GM23338 (cell line): ENCODE results near the gene NSUN3. TPM values are rescaled to one million over a fixed set of nuclear protein-coding genes. Genes with fewer than 3 reads are reported as not detected.

Experiments
- ATAC-seq: fragments of 200-7000 bp; cut with Tn5 transposase; 3 replicates; pipeline ENCODE4 v1.9.1; 2020
- DNase-seq: peaks from one replicate; pipeline ENCODE4 v3.0.0-alpha.2; 2015; ENCODE audit warnings: low spot score
- H2AFZ ChIP-seq: fragments of 200-600 bp; sonication (generic); 2 replicates; pipeline ENCODE4 v1.8.0; 2016; ENCODE audit warnings: antibody characterized with exemption, mild to moderate bottlenecking, moderate library complexity
- H3F3A ChIP-seq: fragments of 200-600 bp; sonication (generic); replicated peaks from 2 replicates; pipeline ENCODE4 v1.8.0; 2017; ENCODE audit warnings: antibody characterized with exemption, mixed run types, low read depth
- H3K27ac ChIP-seq: fragments of 200-600 bp; sonication (generic); 2 replicates; pipeline ENCODE4 v1.6.1; 2016; ENCODE audit warnings: low read depth
- H3K27me3 ChIP-seq: fragments of 200-600 bp; sonication (generic); 2 replicates; pipeline ENCODE4 v1.8.0; 2016; ENCODE audit warnings: mild to moderate bottlenecking, mixed run types, moderate library complexity; ENCODE audit not compliant: insufficient read depth
- H3K36me3 ChIP-seq: fragments of 200-600 bp; sonication (generic); 2 replicates; pipeline ENCODE4 v1.8.0; 2016; ENCODE audit warnings: mild to moderate bottlenecking; ENCODE audit not compliant: insufficient read depth
- H3K4me1 ChIP-seq: fragments of 200-600 bp; sonication (generic); 2 replicates; pipeline ENCODE4 v1.8.0; 2016; ENCODE audit warnings: mild to moderate bottlenecking, moderate library complexity; ENCODE audit not compliant: insufficient read depth
- H3K4me2 ChIP-seq: fragments of 200-600 bp; sonication (generic); 2 replicates; pipeline ENCODE4 v1.7.1; 2017; ENCODE audit warnings: mixed run types
- H3K4me3 ChIP-seq: fragments of 200-600 bp; sonication (generic); 2 replicates; pipeline ENCODE4 v1.6.1; 2016; ENCODE audit warnings: mixed run types
- H3K79me2 ChIP-seq: fragments of 200-600 bp; sonication (generic); replicated peaks from 2 replicates; pipeline ENCODE4 v1.8.0; 2017; ENCODE audit warnings: mild to moderate bottlenecking; ENCODE audit not compliant: insufficient read depth
- H3K9me2 ChIP-seq: fragments of 200-600 bp; sonication (generic); 2 replicates; pipeline ENCODE4 v1.8.0; 2017; ENCODE audit not compliant: insufficient read depth
- H4K20me1 ChIP-seq: fragments of 200-600 bp; sonication (generic); replicated peaks from 2 replicates; pipeline ENCODE4 v1.8.0; 2017; ENCODE audit warnings: mild to moderate bottlenecking; ENCODE audit not compliant: insufficient read depth
- H3K27ac Mint-ChIP-seq: 2 replicates; pipeline ENCODE4 v1.8.0; 2020; ENCODE audit warnings: inconsistent platforms, mild to moderate bottlenecking, moderate library complexity, mixed read lengths
- H3K27me3 Mint-ChIP-seq: 3 replicates; pipeline ENCODE4 v1.8.0; 2022; ENCODE audit warnings: low read depth, mild to moderate bottlenecking, moderate library complexity, mixed read lengths, inconsistent platforms; ENCODE audit not compliant: insufficient read depth, poor library complexity
- H3K36me3 Mint-ChIP-seq: 3 replicates; pipeline ENCODE4 v1.8.0; 2021; ENCODE audit warnings: low read depth, mild to moderate bottlenecking, inconsistent platforms, moderate library complexity, mixed read lengths
- H3K4me1 Mint-ChIP-seq: 3 replicates; pipeline ENCODE4 v1.8.0; 2020; ENCODE audit warnings: mild to moderate bottlenecking, inconsistent platforms, mixed read lengths
- H3K4me3 Mint-ChIP-seq: 3 replicates; pipeline ENCODE4 v1.8.0; 2021; ENCODE audit warnings: moderate library complexity, mild to moderate bottlenecking, inconsistent platforms, mixed read lengths
- H3K9me3 Mint-ChIP-seq: 3 replicates; pipeline ENCODE4 v1.8.0; 2020; ENCODE audit warnings: moderate library complexity, mild to moderate bottlenecking, inconsistent platforms, mixed read lengths
- CTCF ChIP-seq, 2 experiments: fragments of 200-600 bp in 1 of 2; sonication (generic) in 1 of 2; conservative IDR thresholded peaks; 2 replicates each; pipeline versions ENCODE4 v1.5.1 to v1.6.1; 2016 to 2017; ENCODE audit warnings: antibody characterized with exemption in 2 of 2, low read depth in 2 of 2, mild to moderate bottlenecking in 2 of 2, moderate library complexity in 1 of 2
- JUNB ChIP-seq: IDR thresholded peaks from one replicate; pipeline ENCODE4 v1.6.1; 2016; ENCODE audit warnings: antibody characterized with exemption; ENCODE audit not compliant: unreplicated experiment
- POLR2AphosphoS5 ChIP-seq: IDR thresholded peaks from 2 replicates; pipeline ENCODE4 v1.6.1; 2016; ENCODE audit warnings: antibody characterized with exemption, low read depth
- STAT1 ChIP-seq: IDR thresholded peaks from one replicate; pipeline ENCODE4 v1.6.1; 2016; ENCODE audit warnings: antibody characterized with exemption; ENCODE audit not compliant: unreplicated experiment
- ZNF331 ChIP-seq: fragments of 250-450 bp; sonication (Bioruptor Pico); IDR thresholded peaks from 2 replicates; pipeline ENCODE4 v1.5.0; 2020; ENCODE audit warnings: low read depth, mild to moderate bottlenecking, moderate library complexity
- ZNF462 ChIP-seq: fragments of 250-450 bp; sonication (Bioruptor Pico); IDR thresholded peaks from 2 replicates; pipeline ENCODE4 v1.5.0; 2020; ENCODE audit warnings: mild to moderate bottlenecking, moderate library complexity
- polyA plus RNA-seq: library from polyadenylated mRNA; unstranded; fragments of >200 nt; fragmentation: Nextera tagmentation; extraction: Ambion mirVana; gene quantifications from 2 replicates; pipeline ENCODE4 v1.2.1, GENCODE V29; 2016
- total RNA-seq: library from RNA; depleted of rRNA; stranded (reverse); fragments of >200 nt; shearing (Covaris generic); gene quantifications from 2 replicates; pipeline ENCODE4 v1.2.3, GENCODE V29; 2014
- TF ChIP-seq, protein P1 (sequence below): IDR thresholded peaks from 2 replicates; pipeline ENCODE4 v1.6.1; 2016; ENCODE audit warnings: antibody characterized with exemption
- TF ChIP-seq, protein P2 (sequence below): IDR thresholded peaks from one replicate; pipeline ENCODE4 v1.6.1; 2018; ENCODE audit warnings: antibody characterized with exemption; ENCODE audit not compliant: unreplicated experiment

NSUN3 gene
- total and polyA plus RNA-seq, 2 experiments from 2014 or later = 5.4 to 10.6 TPM

DNA sequence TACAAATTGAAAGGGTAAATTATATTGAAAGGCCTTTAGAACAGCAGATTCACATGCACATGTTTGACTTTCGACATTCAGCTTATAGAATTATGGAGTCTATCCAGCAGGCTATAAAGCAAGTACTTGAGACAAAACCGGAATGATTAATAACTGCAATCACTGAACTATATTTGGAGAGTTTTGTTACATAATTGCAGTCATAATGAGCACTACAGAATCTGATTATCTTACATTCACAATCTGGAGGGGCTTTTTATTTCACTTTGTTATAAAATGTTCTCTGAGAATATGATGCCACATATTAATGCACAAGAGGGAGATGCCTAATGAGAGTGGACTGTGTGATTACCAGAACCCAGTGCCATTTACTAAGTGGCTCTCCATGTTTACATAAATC, 64.3 kb downstream of the NSUN3 start:
- Histone ChIP-seq H3K27ac (no peak overlapping the region), H3K27me3 (no peaks in the 10 kb centered on the region), H4K20me1 (no peaks in the 10 kb centered on the region), H3K79me2 (no peaks in the 10 kb centered on the region), H2AFZ (no peak overlapping the region), H3K36me3 (no peaks in the 10 kb centered on the region), H3F3A (no peaks in the 10 kb centered on the region), H3K4me2 (no peak overlapping the region), H3K9me2 (no peaks in the 10 kb centered on the region; the same call in 1 of the 2 replicates), H3K4me1 (no peaks in the 10 kb centered on the region), H3K4me3 (no peak overlapping the region)
- Mint-ChIP-seq H3K27me3 (no peaks in the 10 kb centered on the region), H3K27ac (no peak overlapping the region), H3K36me3 (no peaks in the 10 kb centered on the region), H3K4me1 (peaks cover 20% of the 10 kb centered on the region), H3K4me3 (no peak overlapping the region), H3K9me3 (no peaks in the 10 kb centered on the region)
- DNase-seq (no peak), ATAC-seq (no peak)
- TF ChIP-seq, protein P1, sequence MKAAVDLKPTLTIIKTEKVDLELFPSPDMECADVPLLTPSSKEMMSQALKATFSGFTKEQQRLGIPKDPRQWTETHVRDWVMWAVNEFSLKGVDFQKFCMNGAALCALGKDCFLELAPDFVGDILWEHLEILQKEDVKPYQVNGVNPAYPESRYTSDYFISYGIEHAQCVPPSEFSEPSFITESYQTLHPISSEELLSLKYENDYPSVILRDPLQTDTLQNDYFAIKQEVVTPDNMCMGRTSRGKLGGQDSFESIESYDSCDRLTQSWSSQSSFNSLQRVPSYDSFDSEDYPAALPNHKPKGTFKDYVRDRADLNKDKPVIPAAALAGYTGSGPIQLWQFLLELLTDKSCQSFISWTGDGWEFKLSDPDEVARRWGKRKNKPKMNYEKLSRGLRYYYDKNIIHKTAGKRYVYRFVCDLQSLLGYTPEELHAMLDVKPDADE = no peak
- TF ChIP-seq STAT1 = no peak
- no peak for TF ChIP-seq ZNF331 (CRISPR knock-in tag)
- TF ChIP-seq CTCF (conservative IDR thresholded peaks at IDR 0.05; ENCODE audit: low read depth in 2 of 2) = no peak
- TF ChIP-seq POLR2AphosphoS5 = no peak

DNA sequence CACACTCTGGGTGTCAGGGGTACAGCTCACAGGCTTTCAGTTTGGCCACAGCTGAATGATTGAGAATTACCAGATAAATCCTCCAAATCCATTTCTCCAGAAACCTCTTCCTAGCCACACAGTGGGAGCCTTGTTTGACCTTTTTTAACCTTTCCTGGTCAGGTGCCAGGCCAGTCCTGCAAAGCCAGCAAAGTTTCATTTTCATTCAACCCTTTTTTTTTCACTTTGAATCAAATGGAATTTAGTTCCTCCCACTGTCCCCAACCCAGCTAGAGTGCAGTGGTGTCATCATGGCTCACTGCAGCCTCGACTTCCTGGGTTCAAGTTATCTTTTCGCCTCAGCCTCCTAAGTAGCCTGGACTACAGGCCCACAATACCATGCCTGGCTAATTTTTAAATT, 67.8 kb downstream of the NSUN3 start:
- H4K20me1 ChIP-seq = no peaks in the 10 kb centered on the region
- H3K27ac Mint-ChIP-seq = no peak overlapping the region
- TF ChIP-seq JUNB (no peak), ZNF462 (CRISPR knock-in tag) (no peak)
- TF ChIP-seq, protein P2, sequence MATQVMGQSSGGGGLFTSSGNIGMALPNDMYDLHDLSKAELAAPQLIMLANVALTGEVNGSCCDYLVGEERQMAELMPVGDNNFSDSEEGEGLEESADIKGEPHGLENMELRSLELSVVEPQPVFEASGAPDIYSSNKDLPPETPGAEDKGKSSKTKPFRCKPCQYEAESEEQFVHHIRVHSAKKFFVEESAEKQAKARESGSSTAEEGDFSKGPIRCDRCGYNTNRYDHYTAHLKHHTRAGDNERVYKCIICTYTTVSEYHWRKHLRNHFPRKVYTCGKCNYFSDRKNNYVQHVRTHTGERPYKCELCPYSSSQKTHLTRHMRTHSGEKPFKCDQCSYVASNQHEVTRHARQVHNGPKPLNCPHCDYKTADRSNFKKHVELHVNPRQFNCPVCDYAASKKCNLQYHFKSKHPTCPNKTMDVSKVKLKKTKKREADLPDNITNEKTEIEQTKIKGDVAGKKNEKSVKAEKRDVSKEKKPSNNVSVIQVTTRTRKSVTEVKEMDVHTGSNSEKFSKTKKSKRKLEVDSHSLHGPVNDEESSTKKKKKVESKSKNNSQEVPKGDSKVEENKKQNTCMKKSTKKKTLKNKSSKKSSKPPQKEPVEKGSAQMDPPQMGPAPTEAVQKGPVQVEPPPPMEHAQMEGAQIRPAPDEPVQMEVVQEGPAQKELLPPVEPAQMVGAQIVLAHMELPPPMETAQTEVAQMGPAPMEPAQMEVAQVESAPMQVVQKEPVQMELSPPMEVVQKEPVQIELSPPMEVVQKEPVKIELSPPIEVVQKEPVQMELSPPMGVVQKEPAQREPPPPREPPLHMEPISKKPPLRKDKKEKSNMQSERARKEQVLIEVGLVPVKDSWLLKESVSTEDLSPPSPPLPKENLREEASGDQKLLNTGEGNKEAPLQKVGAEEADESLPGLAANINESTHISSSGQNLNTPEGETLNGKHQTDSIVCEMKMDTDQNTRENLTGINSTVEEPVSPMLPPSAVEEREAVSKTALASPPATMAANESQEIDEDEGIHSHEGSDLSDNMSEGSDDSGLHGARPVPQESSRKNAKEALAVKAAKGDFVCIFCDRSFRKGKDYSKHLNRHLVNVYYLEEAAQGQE = no peak

More for the DNA sequence above, 67.8 kb downstream of the NSUN3 start:
- Histone ChIP-seq H3F3A (no peaks in the 10 kb centered on the region), H3K79me2 (no peaks in the 10 kb centered on the region), H3K9me2 (no peaks in the 10 kb centered on the region), H3K27me3 (no peaks in the 10 kb centered on the region), H3K36me3 (no peaks in the 10 kb centered on the region), H3K27ac (no peak overlapping the region), H2AFZ (no peak overlapping the region), H3K4me1 (peaks cover 7% of the 10 kb centered on the region), H3K4me2 (no peak overlapping the region), H3K4me3 (no peak overlapping the region)
- no peaks in the 10 kb centered on the region for H3K27me3 Mint-ChIP-seq
- H3K9me3 Mint-ChIP-seq = peaks cover under 1% of the 10 kb centered on the region; the same call in 1 of the 3 replicates
- H3K36me3 Mint-ChIP-seq = peaks cover 3% of the 10 kb centered on the region; the same call in 1 of the 3 replicates
- peaks cover 25% of the 10 kb centered on the region; the same call in 2 of the 3 replicates for H3K4me1 Mint-ChIP-seq
- DNase-seq = no peak
- no peak for ATAC-seq
- H3K4me3 Mint-ChIP-seq = no peak overlapping the region
